Measurements from ENCODE around the gene ATP4B.

Gene ATP4B

DNA sequence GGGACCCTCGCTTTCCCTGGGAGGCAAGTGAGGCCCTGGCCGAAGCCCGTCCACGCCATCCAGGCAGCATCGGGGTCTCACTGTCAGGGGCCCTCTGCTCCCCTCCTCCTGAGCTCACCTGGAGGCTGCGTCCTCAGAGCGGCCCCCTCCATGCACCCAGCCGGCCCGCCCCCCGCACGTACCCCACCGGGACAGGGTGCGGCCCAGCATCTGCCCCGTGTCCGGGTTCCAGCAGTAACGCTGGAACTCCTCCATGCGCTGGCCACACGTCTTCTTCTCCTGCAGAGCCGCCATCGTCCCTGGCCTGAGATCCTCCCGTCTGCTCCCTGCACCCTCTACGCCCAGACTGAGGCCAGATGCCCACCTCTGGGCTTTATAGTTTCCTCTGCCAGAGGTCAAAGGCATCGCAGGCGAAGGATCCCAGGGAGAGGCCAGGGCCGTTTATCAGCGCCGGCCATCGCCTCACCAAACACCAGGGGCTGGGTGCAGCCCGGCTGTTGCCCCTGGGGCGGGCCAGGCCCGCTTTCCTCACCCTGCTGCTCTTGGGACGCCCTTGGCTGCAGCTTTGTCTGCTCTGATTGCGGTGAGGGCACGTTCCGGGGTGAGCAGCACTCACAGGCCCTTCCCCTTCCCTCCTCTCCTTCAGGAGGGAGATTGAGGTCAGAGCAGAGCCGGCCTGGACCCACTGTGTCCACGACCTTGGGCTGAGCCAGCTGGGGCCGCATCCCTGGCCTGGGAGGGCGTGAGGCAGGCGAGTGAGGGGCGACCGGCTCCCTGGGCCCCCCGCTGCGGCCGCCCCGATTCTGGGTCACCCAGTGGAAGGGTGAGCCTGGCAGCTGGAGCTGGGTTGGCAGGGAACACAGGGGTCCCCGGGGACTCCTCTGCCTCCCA, at the start of gene ATP4B:
Gene ATP4B (minus strand): TSS at position 348 of the 891 bp plus-strand sequence. CDS start 54 bp downstream, at position 294.
- peak; percentile 12 for DNase-seq

GRCh38 chr13:113672002-113672651, 14.1 kb upstream of the ATP4B start:
- DNase-seq = peak; percentile 12

GRCh38 chr13:113671066-113672001, 13.3 kb upstream of the ATP4B start:
- peak; percentile 8 for DNase-seq

DNA sequence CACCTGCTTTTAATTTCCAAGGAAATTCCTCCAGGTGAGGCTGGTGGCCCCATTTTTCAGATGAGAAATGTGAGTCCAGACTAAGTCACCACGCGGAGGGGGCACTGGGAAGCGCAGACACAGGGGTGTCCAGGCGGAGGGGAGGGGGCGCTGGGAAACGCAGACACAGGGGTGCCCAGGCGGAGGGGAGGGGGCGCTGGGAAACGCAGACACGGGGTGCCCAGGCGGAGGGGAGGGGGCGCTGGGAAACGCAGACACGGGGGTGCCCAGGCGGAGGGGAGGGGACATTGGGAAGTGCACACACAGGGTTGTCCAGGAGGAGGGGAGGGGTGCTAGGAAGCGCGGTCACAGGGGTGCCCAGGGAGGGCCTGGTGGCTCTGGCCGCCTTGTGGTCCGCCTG, 12.5 kb upstream of the ATP4B start:
- no peak for DNase-seq

DNA sequence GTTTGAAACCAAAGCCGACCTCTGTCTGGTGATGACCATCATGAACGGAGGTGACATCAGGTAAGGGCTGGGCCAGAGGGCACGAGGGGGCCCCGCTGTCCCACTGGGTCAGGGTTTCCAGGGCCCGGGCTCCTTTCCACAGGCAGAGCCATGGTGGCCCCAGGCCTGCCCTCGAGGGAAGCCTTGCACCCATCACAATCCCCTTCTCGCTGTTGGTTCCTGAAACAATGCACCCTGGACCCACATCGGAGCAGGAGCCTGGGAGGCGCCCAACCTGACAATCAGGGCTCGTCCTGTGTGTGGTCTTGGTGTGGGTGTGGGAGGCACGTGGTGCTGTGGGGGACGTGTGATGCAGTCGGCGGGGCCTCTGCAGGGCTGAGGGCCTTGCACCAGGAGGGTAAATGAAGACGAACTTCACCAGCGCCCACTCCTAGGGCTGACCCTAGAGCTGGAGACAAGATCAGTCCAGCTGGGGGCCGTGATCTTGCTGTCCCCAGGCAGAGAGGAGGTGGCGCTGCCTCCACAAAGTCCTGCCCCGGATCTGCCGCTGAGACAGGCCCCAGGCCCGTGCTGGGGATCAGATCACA, 11.8 kb upstream of the ATP4B start:
- peak; percentile 12 for DNase-seq

GRCh38 chr13:113669231-113669754, 11.3 kb upstream of the ATP4B start:
- DNase-seq = no peak

DNA sequence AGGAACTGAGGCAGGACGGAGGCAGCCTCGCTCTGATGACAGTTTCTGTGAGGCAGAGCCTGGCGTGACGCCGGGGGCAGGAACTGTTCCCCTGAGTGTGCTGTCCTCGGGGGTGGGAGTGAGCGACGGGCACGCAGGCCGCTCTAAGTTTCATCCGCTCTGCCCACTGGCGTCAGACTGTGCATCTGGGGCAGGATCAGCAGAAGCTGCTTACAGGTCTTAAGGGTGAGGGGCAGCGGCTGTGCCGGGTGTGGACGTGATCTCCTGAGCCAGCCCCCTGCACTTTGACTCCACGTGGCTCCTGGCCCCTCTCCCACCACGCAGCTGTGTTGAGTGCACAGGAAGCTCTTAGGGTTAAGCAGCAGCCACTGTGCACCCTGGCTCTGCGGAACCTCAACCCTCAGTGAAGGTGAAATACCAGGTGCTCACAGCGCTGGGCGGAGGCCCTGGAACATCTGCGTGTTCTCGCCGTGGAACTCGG, 10.5 kb upstream of the ATP4B start:
- DNase-seq = peak; percentile 12

DNA sequence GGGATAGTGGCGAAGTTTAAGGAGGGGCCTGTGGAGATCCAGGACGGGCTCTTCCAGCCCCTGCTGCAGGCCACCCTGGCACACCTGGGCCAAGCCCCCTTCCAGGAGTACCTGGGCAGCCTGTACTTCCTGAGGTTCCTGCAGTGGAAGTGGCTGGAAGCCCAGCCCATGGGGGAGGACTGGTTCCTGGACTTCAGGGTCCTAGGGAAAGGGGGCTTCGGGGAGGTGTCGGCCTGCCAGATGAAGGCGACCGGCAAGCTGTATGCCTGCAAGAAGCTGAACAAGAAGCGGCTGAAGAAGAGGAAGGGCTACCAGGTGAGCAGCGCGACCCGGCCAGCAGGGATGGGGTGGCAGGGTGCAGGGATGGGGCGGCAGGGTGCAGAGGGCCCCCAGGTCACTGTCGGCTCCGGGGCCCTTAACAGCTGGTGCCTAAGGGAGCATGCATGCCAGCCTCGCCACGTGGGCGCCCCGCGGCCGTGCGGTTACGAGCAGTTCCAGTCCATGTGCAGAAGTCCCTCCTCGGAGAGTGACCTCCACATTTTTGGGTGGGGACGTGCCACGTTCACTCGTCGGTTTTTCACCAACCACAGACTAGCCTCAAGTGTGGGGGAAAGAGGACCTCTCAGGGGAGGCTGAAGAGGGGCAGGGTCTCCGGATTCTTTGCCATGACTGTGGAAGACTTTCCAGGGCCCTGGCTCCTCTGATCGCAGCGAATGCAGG, 9.9 kb upstream of the ATP4B start:
- DNase-seq = peak; percentile 17

GRCh38 chr13:113666951-113667701, 9.1 kb upstream of the ATP4B start, which contains the start of gene GRK1:
GRK1 (plus strand) TSS chr13:113667219; CDS start chr13:113667387, 168 bp downstream.
- DNase-seq = peak; percentile 25

DNA sequence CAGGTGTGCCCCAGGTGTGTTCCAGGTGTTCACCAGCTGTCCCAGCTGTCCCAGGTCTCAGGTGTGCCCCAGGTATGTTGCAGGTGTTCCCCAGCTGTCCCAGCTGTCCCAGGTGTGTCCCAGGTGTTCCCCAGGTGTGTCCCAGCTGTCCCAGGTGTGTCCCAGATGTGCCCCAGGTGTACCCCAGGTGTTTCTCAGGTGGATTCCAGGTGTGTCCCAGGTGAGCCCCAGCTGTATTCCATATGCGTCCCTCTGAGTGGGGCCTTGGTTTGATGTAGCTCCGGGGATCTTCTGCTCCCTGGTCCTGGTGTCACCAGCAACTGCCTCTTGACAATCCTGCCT, 8.3 kb upstream of the ATP4B start:
- DNase-seq = no peak

DNA sequence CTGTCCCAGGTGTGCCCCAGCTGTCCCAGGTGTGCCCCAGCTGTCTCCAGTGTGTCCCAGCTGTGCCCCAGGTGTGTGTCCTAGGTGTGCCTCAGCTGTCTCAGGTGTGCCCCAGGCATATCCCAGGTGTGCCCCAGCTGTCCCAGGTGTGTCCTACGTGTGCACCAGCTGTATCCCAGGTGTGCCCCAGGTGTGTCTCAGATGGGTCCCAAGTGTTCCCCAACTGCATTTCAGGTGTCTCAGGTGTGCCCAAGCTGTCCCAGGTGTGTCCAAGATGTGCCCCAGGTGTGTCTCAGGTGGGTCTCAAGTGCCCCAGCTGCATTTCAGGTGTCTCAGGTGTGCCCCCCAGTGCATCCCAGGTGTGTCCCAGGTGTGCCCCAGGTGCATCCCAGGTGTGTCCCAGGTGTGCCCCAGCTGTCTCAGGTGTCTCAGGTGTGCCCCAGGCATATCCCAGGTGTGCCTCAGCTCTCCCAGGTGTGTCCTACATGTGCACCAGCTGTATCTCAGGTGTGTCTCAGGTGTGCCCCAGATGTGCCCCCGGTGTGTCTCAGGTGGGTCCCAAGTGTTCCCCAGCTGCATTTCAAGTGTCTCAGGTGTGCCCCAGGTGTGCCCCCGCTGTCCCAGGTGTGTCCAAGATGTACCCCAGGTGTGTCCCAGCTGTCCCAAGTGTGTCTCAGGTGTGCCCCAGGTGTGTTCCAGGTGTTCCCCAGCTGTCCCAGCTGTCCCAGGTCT, 7.8 kb upstream of the ATP4B start:
- peak; percentile 29 for DNase-seq

GRCh38 chr13:113664751-113665596, 7.0 kb upstream of the ATP4B start:
- peak; percentile 16 for DNase-seq

- peak; percentile 17 for DNase-seq
Observed at GRCh38 chr13:113663934-113664333, 5.9 kb upstream of the ATP4B start.

- no peak for DNase-seq
Observed at GRCh38 chr13:113661509-113661908, 3.5 kb upstream of the ATP4B start.

DNA sequence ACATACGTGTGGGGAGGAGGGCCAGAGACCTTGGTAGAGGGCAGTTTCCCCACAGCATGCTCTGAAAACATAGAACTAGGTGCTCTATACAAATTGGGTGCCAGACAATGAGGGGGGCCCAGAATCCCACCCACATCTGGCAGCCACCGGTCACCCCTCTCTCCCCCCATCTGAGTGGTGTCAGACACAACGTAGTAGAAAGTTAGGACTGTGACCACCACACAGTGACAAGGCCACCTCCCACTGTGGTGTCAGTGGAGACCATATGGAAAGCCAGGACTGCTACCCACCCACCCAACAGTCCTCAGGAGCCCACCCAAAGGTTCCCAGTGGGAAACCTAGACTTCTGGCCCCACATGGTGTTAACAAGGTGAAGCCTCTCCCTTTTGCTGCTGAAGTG, 2.1 kb upstream of the ATP4B start:
- DNase-seq = no peak

- DNase-seq = no peak
Observed at GRCh38 chr13:113659337-113659736, 1.3 kb upstream of the ATP4B start.

- peak; percentile 11 for DNase-seq
Observed at GRCh38 chr13:113658836-113659235, 838 bp upstream of the ATP4B start.

DNA sequence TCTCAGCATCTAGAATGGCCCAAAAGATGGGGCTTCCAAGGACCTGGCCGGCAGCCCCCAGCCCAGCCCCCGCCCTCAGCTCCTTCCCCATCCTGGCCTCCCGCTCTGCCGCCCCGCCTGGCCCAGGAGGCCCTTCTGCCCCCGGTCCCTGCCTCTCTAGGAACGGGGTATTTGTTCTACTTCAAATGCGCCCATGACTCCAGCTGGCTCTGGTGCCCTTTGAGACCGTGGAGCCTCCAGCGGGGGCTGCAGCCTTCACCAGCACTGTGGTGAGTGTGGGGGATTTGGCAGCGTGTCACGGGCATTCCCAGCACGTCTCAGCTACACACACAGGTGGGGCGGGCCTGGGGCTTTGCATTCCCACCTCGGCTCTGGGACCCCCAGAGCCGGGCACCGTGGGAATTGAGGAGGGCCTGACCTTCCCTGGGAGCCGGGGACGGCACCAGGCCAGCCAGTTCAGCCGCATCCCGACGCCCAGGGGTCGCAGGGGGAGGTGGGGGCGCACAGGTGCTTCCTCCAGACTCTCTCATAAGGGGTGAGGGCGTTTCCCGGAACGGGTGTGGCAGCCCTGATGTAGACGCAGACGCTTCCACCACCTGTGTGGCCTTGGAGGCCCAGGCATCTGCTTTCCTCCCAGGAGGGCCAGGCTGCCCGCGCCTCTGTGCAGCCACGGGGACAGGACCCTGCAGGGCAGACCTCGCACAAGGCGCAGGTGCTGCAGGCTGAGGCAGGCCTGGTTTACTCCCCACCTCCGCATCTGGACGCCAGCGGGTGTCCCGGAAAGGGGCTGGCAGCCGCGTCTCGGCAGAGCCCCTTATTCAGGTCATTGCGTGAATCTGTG, 947 bp downstream of the ATP4B start:
- DNase-seq = peak; percentile 18
